ENCODE measurements around the gene SF3B2.

GRCh38 chr11:66035653-66036333 is 16.4 kb upstream of the SF3B2 start:
- TF ChIP-seq POLR2AphosphoS5 (IDR thresholded peaks at IDR 0.05): no peak
- TF ChIP-seq CTCF (IDR thresholded peaks at IDR 0.05): no peak

Data from esophagus muscularis mucosa (tissue), 3 donors.